Measurements from ENCODE around the gene FBXL17.

The FBXL17 gene

DNA sequence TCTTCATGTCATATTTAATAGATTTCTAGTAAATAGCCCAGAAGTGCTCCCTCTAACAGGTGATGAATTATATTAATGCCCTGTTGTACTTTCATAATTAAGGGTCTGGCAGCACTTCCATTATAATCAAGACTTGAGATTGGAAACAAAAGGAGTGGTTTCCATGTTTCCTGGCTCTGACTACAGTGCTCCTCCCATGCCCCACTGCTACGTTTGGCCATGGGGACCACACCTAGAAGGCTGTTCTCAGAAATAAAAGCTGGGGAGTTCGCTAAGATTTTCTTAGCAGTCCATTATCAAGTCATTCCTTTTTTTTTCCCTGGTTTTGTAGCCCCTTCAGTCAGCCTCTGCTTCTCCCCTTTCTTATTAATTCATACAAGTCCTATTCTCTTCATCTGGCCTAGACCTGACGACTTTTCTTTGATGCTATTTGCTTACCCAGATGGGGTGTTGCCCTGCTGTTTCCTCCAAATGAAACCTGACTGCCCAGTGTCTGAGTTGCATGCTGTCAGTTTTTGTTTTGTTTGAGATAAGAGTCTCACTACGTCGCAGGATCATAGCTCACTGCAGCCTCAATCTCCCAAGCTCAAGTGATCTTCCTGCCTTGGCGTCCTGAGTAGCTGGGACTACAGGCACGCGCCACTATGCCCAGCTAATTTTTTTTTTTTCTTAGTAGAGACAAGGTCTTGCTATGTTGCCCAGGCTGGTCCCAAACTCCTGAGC lies 399.0 kb downstream of the FBXL17 start:
- DNase-seq: no peak

GRCh38 chr5:107980923-107981692 lies 400.8 kb downstream of the FBXL17 start:
- no peak for DNase-seq

GRCh38 chr5:107979900-107980299 lies 402.0 kb downstream of the FBXL17 start:
- no peak for DNase-seq

DNA sequence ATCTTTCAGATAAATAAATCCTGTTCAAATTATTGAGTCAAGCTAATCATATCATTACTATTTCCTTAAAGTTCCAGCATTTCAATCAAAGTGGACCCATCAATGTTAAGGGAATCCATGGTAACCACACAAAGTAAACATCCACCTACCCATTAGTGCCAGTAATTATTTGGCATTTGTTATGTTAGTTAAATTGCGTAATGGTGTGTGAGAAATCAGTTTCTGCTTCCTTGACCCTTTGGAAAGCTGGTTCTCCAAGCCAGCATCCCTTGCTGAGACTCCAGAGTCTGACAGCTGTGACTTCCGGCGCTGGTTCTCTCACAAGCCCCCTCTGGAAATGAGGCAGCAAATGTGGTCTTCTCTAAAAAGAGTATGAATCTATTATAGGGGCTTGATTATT lies 402.6 kb downstream of the FBXL17 start:
- DNase-seq: no peak

DNA sequence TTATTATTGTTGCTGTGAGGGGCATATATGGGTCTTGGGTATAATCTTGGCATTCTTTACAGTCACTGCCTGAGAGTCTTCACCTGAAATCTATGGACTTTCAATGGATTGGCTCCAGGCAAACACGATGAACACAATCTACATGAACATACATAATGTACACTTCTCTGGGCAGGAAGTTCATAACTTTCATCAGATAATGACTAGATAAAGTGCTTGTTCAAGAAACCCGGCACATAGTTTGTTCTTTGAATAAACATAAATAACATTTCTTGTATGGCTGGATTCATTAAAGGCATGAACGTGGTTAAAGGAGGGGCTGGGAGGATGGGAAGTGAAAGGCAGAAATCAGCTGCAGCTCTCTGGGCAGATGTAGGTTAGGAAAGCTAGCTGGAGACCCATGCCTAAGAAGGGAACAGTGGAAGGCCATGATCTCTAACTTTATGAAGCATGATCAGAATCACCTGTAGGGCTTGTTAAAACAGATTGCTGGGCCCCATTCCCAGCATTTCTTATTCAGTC lies 404.3 kb downstream of the FBXL17 start:
- no peak for DNase-seq

DNA sequence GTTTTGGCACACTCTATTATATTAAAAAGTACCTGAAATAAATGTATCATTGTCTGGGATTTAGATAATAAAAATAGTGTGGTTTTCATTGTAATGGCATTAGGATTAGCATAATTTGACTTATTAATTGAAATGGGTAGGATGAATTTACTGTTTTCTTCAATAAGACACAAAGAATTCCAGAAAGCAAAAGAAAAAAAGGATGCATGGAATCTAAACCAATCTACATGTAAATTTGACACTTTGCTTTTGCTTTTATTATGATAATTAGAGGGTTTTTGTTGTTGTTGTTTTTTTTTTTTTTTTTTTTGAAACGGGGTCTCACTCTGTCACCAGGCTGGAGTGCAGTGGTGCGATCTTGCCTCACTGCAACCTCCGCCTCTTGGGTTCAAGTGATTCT lies 406.3 kb downstream of the FBXL17 start:
- DNase-seq: no peak

DNA sequence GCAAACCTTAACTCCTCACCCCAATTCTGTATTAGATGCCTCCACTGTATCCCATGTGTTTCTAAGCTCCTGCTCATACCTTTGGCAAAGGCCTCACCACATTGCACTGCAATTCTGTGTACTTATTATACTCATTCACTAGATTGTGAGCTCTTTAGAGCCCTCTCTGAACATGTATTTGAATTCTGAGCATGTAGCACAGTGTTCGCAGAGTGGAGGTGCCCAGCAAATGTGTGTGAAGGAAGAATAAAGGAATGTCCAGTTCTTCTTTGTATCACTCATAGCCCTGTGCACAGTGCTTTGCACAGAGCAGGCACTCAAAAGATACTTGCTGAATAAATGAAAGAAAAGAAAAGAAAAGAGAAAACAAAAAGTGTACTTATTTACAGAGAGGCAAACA lies 410.1 kb downstream of the FBXL17 start:
- no peak for DNase-seq

- no peak for DNase-seq
Observed at GRCh38 chr5:107969847-107970246, 412.1 kb downstream of the FBXL17 start.

- no peak for DNase-seq
Observed at GRCh38 chr5:107968998-107969397, 412.9 kb downstream of the FBXL17 start.

GRCh38 chr5:107968406-107968843 lies 413.5 kb downstream of the FBXL17 start:
- no peak for DNase-seq

DNA sequence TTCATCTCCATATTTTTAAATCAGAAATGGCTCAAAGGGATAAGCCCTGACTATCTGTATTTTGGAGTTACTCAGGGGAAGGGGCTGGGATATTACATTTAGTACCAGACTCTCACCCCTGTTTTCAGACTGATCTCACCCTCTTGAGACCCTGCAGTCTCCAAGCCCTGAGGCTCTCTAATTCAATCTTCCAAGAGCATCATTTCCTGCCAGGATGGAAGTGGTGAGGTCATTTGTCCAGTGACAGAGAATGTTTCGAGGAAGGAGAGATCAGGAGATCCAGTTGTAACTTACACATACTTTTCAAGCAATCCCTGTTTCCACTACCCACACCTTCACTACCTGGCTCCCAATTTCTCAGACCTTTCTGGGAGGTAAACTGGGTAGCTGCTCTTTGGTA lies 415.7 kb downstream of the FBXL17 start:
- DNase-seq: no peak

- DNase-seq: no peak
Observed at GRCh38 chr5:107964722-107965121, 417.2 kb downstream of the FBXL17 start.

DNA sequence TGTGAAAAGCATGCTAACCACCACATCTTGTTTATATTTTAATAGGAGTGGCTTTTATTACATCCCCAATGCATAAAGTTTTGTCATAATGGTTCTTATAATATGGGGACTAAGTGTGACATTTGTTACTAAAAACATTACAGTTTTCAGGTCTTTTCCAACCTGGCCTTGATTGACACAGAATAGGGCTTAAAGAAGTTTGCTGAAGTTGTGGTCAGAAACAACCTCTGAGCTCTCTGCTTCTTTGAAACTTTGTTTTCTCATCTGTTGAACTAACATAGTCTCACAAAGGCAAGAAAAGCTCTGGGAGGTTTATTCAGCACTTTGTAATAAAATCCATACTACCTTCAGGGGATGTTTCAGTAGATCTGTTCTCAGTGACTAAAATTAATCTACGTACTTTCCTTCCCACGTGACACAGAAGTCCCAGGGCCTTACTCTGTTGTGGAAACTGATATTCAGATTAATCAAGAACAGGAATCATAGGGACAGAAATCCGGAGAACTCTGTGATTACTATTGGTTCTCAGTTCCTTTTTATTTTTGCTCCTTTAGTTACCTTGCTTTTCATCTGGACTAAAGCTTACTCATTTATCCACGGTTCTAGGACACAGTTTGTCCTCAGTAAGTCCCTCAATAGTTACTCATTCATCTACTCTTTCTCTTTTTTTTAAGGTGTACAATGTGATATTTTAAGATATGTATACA lies 422.2 kb downstream of the FBXL17 start:
- DNase-seq: no peak

- no peak for DNase-seq
Observed at GRCh38 chr5:107958861-107959260, 423.0 kb downstream of the FBXL17 start.

DNA sequence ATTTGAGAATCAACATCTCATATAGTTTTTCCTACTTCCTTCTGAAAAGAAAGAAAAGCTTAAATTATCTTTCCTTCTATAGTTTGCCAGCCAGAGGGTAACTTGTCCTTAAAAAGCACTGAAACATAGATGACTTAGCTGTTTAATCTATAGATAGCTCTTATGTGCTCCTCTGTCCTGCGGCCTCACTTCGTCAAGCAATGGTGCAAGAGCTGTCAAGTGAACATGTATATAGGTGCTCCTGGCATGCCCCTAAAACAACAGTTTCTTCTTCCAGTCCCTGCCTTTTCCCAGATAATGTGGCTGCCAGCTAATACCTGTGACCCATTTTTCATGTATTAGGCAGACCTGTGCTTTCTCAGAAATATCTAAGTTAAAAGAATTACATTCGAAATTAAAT lies 423.5 kb downstream of the FBXL17 start:
- no peak for DNase-seq

DNA sequence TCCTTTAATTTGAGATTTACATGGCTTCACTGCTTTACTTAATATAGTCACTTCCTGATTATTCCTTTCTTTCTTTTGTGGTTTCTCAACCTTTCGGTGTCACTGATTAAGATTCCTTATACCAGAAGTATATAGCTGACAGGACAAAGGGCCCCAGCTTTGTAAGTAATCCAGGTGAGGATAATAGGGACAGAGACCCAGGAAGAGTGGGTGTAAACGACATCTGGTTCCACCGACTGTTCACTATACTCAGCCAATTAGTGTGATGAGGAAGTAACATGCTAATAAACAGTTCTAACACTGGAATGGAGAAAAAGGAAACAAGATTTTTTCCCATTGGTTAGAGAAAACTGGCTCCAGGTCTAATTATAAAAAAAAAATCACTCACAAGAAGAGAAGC lies 424.8 kb downstream of the FBXL17 start:
- no peak for DNase-seq

GRCh38 chr5:107955321-107955720 lies 426.6 kb downstream of the FBXL17 start:
- DNase-seq: no peak

- no peak for DNase-seq
Observed at GRCh38 chr5:107954254-107954653, 427.6 kb downstream of the FBXL17 start.

- DNase-seq: no peak
Observed at GRCh38 chr5:107952450-107952849, 429.4 kb downstream of the FBXL17 start.

DNA sequence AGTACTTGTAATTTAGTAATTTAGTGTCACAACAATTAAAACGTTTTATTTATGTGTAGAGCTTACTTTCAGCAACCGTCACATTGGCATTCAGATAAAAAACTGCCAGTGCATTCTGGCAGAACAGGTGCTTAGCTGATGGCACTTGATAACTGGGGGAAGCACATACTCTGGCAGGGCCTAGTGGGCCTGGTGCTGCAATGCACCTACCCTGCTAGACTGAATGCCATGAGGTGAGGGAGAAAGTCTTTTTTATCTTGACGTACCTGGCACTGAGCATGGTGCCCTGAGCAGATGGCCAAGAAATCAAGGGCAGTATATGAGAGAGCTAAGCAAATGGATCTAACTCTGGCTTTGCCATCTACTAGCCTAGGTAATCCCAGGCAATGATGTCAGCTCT lies 430.6 kb downstream of the FBXL17 start:
- DNase-seq: no peak

- no peak for DNase-seq
Observed at GRCh38 chr5:107950776-107951175, 431.1 kb downstream of the FBXL17 start.

GRCh38 chr5:107949688-107950341 lies 432.1 kb downstream of the FBXL17 start:
- no peak for DNase-seq

GRCh38 chr5:107948377-107948776 lies 433.5 kb downstream of the FBXL17 start:
- no peak for DNase-seq

Measured in activated CD4-positive, alpha-beta T cell treated with anti-CD3 and anti-CD28 coated beads for 4 hours (primary cell).